GM04503 (cell line): Measurements from ENCODE around the gene PGA4.
"Not testable (repeated sequence)": the region's sequence is repeated elsewhere in the genome, so short reads cannot be mapped to it uniquely, and the experiment has no call there.

ENCODE experiments used
- DNase-seq: peaks from one replicate; pipeline ENCODE4 v3.0.0-alpha.2; 2012; ENCODE audit warnings: low read depth

Gene PGA4

DNA sequence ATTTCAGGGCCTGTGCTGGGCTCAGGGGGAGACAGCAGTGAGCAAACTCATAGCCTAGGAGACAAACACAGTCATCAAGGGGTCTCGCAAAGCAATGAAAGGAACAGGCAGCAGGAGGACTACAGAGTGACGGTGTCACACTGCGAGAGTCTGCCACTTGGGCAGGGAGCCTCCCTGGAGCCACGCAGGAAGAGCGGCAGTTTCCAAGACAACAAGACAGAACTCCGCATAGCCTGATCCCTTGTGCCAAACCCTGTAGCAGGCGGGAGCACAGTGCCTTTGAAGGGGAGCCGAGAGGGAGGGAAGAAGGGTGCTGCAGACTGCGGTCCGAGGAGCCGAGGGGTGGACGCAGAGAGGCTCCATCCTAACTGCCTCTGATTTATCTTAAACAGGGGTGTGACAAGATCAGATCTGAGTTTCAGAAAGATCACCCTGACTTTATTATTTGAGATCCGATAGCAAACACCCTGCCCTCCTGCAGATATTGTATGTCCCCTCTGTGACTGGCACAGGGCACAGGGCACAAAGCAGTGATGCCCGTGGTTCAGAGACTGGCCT, 17.6 kb upstream of the PGA4 start:
- not testable (repeated sequence) for DNase-seq

DNA sequence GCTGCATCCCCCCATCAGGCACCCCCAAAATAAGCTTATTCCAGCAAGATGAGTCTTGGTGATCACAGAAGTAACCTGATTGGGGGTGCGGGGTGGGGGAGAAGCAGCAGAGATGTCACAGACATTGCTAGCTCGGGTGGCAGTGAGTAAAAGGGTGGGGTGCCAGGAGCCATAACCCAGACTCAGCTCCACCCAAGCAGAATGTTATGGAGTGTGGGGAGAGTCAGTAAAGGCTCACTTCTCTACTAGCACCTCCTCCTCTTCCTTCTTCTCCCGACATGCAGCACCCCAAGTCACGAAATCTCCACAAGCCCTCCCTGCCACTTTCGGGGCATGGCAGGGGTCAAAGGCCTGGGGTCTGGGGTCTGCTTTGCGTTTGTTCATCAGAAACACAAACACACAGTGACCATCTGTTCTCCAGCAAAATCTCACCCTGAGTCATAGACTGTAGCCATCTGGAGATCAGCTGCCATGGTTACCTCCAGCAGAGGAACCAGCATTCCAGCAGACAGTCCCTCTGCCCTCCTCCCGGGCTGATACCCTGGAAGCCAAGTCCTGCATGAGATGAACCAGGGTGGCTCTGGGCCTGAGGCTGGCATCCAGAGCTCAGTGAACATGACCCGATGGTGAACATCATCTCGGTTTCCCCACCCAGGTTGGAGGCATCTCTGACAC, 14.4 kb upstream of the PGA4 start:
- DNase-seq, result not testable (repeated sequence)

DNA sequence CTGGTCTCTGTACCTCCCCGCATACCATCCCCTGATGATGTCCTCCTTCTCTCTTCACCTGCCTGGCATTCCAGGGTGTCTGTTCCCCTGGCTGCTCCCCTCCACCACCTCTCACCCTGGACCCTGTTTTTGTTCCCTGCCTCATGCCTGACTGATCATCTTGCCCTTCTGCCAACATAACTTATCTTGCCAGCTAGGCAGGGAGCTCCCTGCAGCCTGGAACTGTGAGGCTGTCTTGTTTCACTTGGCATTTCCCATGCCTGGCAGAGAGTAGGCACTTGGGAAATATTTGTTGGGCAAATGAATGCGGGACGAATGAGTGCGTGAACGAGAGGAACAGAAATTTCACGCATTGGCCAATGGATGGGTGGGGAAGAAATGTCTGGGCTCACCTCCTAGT, 11.5 kb upstream of the PGA4 start:
- DNase-seq, result not testable (repeated sequence)

DNA sequence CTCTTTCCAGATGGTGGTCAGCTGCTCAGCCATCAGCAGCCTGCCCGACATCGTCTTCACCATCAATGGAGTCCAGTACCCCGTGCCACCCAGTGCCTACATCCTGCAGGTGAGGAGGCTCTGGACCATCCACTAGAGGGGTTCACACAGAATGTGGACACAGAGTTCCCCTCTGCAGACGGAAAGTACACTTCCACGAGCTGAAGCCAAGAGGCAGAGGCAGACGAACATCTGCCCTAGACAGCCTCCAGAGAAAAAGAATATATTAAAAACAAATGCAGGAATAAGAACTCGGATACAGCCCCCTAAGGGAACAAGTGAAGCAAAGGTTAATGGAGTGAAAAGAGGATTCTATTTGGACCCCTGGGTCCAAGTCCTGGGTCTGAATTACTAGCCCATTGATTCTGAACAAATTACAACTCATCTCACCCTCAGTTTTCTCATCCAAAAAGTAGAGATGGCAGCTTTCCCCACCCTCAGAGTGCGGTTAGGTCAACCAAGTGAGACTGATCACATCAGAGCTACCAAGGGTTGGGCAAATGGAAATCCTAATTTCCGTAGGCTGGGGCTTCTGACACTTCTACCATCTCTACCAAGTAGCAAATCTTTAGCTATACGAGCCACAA, 10.7 kb upstream of the PGA4 start:
- DNase-seq, result not testable (repeated sequence)

DNA sequence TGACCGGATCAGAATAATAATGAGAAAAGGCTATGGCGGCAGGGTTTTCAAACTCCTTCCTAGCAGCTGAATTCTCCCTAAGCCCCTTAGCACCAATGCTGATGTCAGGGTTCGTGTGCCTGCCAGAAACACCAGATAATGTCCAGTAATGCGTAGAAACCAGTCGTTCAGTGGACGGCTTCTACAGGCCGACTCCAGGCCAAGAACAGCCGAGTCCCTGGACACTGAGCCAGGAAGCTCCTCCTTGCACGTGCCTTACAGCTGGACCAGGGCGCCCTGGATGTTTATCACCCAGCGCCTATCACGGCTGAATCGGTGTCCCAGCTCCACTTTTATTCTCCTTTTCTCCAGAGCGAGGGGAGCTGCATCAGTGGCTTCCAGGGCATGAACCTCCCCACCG, 9.9 kb upstream of the PGA4 start:
- DNase-seq, result not testable (repeated sequence)

DNA sequence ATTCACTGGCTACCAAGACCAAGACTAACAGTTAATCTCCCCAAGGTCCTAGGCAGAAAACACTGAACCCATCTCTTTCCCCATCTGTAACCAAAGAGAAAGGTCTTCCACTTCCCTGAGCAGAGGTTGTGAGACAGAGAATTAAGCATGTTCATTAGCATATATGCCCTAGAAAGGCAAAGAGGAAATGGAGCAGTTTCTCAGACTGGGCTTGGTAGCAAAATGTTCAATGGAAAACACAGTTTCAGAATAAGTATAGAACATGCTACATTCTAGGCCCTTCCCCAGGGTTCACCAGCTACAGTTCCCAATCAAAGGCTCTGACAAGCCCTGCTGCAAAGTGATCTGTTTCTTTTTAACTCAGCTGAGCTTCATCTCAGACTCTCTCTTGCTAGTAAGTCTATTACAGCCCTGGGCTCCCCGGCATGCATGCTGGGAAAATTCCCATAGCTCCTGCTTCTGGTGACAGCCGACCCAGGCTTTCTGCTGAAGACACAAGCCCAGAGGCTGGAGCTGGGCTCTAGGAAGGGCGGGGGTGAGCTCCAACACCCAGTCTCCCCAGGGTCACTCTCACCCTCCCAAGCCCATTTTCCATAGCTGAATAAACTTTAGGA, 8.3 kb upstream of the PGA4 start:
- not testable (repeated sequence) for DNase-seq

DNA sequence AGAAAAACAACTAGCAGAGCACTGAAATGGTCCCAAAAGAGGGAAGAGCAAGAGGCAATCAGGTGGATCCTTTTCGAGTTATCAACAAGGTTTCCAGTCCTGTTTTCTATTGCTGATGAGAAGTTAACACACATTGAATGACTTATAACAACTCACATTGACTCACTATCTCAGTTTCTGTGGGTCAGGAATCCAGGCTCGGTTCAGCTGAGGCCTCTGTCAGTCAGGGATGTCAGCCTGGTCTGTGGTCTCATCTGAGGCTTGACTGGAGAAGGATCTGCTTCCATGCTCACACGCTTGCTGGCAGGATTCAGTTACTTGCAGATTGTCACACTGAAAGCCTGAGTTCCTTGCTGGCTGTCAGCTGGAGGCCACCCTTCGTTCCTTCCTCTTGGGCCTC, 3.8 kb upstream of the PGA4 start:
- not testable (repeated sequence) for DNase-seq

DNA sequence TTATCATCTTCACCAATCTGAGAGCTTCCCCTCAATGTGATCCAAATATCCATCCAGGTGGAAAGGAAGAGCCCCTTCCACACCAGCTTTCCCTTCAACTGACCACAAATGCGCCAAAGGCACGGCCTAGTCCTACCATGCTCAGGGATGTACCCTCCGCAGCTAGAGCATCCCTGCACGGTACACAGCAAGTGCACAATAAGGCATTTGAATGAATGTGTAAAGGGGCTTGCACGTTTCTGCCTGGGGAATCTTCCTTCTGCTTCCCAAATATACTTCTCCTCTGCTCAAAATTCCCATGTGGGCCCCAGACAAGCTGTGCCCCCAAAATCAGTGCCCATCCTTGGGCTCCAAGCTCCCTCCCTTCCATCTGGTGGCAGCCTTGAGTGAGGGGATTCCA, 3.1 kb upstream of the PGA4 start:
- DNase-seq, result not testable (repeated sequence)

DNA sequence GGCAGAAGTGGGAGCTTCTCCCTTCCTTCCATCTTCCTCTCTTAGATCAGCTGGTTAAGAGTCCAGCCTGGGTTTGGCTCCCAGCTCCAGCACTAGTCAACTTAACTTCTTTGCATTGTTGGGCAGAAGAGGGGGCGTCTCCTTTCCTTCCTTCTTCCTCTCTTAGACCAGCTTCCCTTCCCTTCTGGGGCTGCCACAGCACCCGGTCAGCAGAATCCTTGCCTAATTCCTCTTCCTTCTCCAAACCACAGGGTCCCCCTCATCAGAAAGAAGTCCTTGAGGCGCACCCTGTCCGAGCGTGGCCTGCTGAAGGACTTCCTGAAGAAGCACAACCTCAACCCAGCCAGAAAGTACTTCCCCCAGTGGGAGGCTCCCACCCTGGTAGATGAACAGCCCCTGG, 545 bp downstream of the PGA4 start:
- not testable (repeated sequence) for DNase-seq

DNA sequence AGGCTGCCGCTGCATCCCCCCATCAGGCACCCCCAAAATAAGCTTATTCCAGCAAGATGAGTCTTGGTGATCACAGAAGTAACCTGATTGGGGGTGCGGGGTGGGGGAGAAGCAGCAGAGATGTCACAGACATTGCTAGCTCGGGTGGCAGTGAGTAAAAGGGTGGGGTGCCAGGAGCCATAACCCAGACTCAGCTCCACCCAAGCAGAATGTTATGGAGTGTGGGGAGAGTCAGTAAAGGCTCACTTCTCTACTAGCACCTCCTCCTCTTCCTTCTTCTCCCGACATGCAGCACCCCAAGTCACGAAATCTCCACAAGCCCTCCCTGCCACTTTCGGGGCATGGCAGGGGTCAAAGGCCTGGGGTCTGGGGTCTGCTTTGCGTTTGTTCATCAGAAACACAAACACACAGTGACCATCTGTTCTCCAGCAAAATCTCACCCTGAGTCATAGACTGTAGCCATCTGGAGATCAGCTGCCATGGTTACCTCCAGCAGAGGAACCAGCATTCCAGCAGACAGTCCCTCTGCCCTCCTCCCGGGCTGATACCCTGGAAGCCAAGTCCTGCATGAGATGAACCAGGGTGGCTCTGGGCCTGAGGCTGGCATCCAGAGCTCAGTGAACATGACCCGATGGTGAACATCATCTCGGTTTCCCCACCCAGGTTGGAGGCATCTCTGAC, 4.5 kb downstream of the PGA4 start:
- DNase-seq, result not testable (repeated sequence)

DNA sequence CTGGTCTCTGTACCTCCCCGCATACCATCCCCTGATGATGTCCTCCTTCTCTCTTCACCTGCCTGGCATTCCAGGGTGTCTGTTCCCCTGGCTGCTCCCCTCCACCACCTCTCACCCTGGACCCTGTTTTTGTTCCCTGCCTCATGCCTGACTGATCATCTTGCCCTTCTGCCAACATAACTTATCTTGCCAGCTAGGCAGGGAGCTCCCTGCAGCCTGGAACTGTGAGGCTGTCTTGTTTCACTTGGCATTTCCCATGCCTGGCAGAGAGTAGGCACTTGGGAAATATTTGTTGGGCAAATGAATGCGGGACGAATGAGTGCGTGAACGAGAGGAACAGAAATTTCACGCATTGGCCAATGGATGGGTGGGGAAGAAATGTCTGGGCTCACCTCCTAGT, 7.3 kb downstream of the PGA4 start:
- not testable (repeated sequence) for DNase-seq

DNA sequence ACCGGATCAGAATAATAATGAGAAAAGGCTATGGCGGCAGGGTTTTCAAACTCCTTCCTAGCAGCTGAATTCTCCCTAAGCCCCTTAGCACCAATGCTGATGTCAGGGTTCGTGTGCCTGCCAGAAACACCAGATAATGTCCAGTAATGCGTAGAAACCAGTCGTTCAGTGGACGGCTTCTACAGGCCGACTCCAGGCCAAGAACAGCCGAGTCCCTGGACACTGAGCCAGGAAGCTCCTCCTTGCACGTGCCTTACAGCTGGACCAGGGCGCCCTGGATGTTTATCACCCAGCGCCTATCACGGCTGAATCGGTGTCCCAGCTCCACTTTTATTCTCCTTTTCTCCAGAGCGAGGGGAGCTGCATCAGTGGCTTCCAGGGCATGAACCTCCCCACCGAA, 8.9 kb downstream of the PGA4 start:
- DNase-seq, result not testable (repeated sequence)

DNA sequence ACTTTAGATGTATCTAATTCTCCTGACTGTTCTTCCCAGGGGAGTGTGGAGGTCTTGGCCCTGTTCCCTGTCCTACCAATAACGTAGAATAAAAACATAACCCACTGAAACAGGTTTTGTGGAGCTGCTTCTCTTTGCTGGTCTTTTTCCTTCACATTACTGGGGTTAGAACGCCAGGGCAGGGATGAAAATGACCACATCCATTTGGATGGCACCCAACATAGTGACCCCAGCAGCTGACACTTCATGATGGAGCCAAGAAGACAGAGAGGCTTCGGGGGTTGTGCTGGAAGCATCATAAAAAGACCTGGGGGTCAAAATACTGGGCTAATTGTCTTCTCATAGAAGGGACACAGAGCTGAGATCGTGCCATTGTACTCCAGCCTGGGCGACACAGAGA, 9.4 kb downstream of the PGA4 start:
- not testable (repeated sequence) for DNase-seq

DNA sequence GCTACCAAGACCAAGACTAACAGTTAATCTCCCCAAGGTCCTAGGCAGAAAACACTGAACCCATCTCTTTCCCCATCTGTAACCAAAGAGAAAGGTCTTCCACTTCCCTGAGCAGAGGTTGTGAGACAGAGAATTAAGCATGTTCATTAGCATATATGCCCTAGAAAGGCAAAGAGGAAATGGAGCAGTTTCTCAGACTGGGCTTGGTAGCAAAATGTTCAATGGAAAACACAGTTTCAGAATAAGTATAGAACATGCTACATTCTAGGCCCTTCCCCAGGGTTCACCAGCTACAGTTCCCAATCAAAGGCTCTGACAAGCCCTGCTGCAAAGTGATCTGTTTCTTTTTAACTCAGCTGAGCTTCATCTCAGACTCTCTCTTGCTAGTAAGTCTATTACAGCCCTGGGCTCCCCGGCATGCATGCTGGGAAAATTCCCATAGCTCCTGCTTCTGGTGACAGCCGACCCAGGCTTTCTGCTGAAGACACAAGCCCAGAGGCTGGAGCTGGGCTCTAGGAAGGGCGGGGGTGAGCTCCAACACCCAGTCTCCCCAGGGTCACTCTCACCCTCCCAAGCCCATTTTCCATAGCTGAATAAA, 10.5 kb downstream of the PGA4 start:
- not testable (repeated sequence) for DNase-seq

DNA sequence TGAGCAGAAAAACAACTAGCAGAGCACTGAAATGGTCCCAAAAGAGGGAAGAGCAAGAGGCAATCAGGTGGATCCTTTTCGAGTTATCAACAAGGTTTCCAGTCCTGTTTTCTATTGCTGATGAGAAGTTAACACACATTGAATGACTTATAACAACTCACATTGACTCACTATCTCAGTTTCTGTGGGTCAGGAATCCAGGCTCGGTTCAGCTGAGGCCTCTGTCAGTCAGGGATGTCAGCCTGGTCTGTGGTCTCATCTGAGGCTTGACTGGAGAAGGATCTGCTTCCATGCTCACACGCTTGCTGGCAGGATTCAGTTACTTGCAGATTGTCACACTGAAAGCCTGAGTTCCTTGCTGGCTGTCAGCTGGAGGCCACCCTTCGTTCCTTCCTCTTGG, 15.0 kb downstream of the PGA4 start:
- not testable (repeated sequence) for DNase-seq

DNA sequence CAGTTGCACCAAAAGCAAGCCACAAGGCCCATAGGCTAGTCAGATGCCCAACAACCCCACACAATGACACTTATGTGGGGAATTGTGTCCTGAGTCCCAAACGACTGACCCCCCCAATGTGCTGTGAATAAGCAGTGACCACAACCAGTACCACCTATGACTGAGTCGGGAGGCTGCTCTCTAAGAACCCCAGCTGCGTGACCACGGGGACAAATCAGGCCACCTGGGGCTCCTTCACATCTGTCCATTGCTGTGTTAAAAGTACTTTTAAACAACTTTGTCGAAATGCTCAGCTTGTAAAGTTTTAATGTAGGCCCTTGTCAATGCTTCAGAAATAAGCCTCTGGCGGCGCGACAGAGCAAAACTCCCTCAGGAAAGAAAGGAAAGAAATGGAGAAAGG, 18.1 kb downstream of the PGA4 start:
- not testable (repeated sequence) for DNase-seq

DNA sequence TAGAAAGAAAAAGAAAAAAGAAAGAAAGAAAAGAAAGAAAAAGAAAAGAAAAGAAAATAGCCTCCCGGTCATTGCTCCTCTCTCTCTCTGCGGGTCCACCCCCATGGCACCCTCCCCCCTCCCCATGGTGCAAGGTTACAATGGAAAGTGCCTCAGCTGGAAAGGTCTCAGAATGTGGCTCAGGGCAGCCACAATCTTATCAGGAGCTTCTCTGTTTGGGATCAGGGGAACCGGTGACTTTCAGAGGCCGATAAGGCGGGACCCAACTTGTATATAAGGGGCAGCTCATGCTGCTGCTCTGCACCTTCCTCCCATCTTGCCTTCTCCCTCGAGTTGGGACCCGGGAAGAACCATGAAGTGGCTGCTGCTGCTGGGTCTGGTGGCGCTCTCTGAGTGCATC, 18.7 kb downstream of the PGA4 start, which contains the start of gene PGA5:
TSS of gene PGA5 (plus strand) at position 301 of the 400 bp plus-strand sequence. CDS start at position 353, 52 bp downstream.
- not testable (repeated sequence) for DNase-seq

DNA sequence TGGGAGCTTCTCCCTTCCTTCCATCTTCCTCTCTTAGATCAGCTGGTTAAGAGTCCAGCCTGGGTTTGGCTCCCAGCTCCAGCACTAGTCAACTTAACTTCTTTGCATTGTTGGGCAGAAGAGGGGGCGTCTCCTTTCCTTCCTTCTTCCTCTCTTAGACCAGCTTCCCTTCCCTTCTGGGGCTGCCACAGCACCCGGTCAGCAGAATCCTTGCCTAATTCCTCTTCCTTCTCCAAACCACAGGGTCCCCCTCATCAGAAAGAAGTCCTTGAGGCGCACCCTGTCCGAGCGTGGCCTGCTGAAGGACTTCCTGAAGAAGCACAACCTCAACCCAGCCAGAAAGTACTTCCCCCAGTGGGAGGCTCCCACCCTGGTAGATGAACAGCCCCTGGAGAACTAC, 19.4 kb downstream of the PGA4 start:
- DNase-seq, result not testable (repeated sequence)

DNA sequence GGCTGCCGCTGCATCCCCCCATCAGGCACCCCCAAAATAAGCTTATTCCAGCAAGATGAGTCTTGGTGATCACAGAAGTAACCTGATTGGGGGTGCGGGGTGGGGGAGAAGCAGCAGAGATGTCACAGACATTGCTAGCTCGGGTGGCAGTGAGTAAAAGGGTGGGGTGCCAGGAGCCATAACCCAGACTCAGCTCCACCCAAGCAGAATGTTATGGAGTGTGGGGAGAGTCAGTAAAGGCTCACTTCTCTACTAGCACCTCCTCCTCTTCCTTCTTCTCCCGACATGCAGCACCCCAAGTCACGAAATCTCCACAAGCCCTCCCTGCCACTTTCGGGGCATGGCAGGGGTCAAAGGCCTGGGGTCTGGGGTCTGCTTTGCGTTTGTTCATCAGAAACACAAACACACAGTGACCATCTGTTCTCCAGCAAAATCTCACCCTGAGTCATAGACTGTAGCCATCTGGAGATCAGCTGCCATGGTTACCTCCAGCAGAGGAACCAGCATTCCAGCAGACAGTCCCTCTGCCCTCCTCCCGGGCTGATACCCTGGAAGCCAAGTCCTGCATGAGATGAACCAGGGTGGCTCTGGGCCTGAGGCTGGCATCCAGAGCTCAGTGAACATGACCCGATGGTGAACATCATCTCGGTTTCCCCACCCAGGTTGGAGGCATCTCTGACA, 23.3 kb downstream of the PGA4 start:
- DNase-seq, result not testable (repeated sequence)

DNA sequence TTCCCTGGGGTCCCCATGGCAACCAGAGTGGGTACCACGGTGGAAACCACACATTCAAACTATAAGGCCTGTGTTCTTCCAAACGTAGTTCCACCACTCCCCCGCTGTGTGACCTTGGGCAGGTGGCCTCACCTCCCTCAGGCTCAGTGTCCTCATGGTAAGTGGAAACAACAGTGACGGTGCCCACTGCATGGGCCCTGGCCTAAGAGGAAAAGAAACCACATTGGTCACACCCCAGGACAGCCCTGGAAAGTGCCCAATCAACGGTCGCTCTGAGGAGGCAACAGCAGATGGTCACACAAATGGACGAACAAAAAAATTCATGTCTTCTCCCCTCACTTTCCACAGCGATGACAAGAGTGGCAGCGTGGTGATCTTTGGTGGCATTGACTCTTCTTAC, 25.9 kb downstream of the PGA4 start:
- not testable (repeated sequence) for DNase-seq

DNA sequence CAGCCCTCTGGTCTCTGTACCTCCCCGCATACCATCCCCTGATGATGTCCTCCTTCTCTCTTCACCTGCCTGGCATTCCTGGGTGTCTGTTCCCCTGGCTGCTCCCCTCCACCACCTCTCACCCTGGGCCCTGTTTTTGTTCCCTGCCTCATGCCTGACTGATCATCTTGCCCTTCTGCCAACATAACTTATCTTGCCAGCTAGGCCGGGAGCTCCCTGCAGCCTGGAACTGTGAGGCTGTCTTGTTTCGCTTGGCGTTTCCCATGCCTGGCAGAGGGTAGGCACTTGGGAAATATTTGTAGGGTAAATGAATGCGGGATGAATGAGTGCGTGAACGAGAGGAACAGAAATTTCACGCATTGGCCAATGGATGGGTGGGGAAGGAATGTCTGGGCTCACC, 27.1 kb downstream of the PGA4 start:
- not testable (repeated sequence) for DNase-seq
